ENCODE results near the gene ACTL10. TPM values are rescaled to one million over a fixed set of nuclear protein-coding genes. Genes with fewer than 3 reads are reported as not detected.

The ACTL10 gene
- total RNA-seq, 1 donor from 2014 or later, result 2.8 TPM

- DNase-seq, result no peak
- H3K27ac Mint-ChIP-seq, result peak overlapping the region; percentile 35
- ATAC-seq (ENCODE audit: low read depth), result peak; percentile 86
- peaks cover 43% of the 10 kb centered on the region for H3K4me1 Mint-ChIP-seq
- no peak overlapping the region for H3K4me3 Mint-ChIP-seq
- TF ChIP-seq CTCF (IDR thresholded peaks at IDR 0.05), result no peak
- CTCF ChIA-PET, result interaction anchor here (2.7 kb wide), 1 partner anchor 12 kb away, joined by 23 read pairs; no protein-coding TSS in a partner anchor
- no peaks in the 10 kb centered on the region for H3K27me3 Mint-ChIP-seq
- no peaks in the 10 kb centered on the region for H3K9me3 Mint-ChIP-seq
- no peaks in the 10 kb centered on the region for H3K36me3 Mint-ChIP-seq (ENCODE audit: low read depth)
- POLR2A ChIA-PET, result interaction anchor here (0.8 to 1.9 kb wide), 4 partner anchors 12 to 99 kb away, joined by 3 to 18 read pairs (median 3); partner anchors contain the start of genes ACTL10 and PXMP4
- intact Hi-C loops (cut with micrococcal nuclease), result no loop called here
Measured at GRCh38 chr20:33679758-33680485, 13.2 kb downstream of the ACTL10 start.

GRCh38 chr20:33680686-33681085 lies 13.9 kb downstream of the ACTL10 start:
- TF ChIP-seq CTCF (IDR thresholded peaks at IDR 0.05), result no peak
- H3K4me1 Mint-ChIP-seq, result peaks cover 47% of the 10 kb centered on the region
- no peak for ATAC-seq (ENCODE audit: low read depth)
- no peak for DNase-seq
- no peaks in the 10 kb centered on the region for H3K36me3 Mint-ChIP-seq (ENCODE audit: low read depth)
- no peaks in the 10 kb centered on the region for H3K9me3 Mint-ChIP-seq
- H3K27me3 Mint-ChIP-seq, result no peaks in the 10 kb centered on the region
- POLR2A ChIA-PET, result interaction anchor here (1.5 kb wide), 1 partner anchor 39 kb away, joined by 3 read pairs; the partner anchor contains the start of gene PXMP4
- H3K27ac Mint-ChIP-seq, result no peak overlapping the region
- no peak overlapping the region for H3K4me3 Mint-ChIP-seq
- CTCF ChIA-PET, result no interaction called here
- intact Hi-C loops (cut with micrococcal nuclease), result no loop called here

- no peak for TF ChIP-seq CTCF (IDR thresholded peaks at IDR 0.05)
- Mint-ChIP-seq H3K27ac (no peak overlapping the region), H3K36me3 (ENCODE audit: low read depth) (no peaks in the 10 kb centered on the region), H3K9me3 (no peaks in the 10 kb centered on the region), H3K27me3 (no peaks in the 10 kb centered on the region), H3K4me3 (no peak overlapping the region), H3K4me1 (peaks cover 47% of the 10 kb centered on the region)
- intact Hi-C loops (cut with micrococcal nuclease), result no loop called here
- ChIA-PET POLR2A (interaction anchor here (1.5 kb wide), 1 partner anchor 38 kb away, joined by 3 read pairs; the partner anchor contains the start of gene PXMP4), CTCF (interaction anchor here (0.8 kb wide), 1 partner anchor 14 kb away, joined by 3 read pairs; no protein-coding TSS in a partner anchor)
- no peak for ATAC-seq (ENCODE audit: low read depth)
- DNase-seq, result no peak
Measured at GRCh38 chr20:33681288-33681687, 14.5 kb downstream of the ACTL10 start.

- CTCF ChIA-PET, result interaction anchor here (0.8 kb wide), 1 partner anchor 14 kb away, joined by 3 read pairs; no protein-coding TSS in a partner anchor
Measured at GRCh38 chr20:33681728-33682353, 15.1 kb downstream of the ACTL10 start.

More at GRCh38 chr20:33681728-33682353, 15.1 kb downstream of the ACTL10 start:
- intact Hi-C loops (cut with micrococcal nuclease), result no loop called here
- TF ChIP-seq CTCF (IDR thresholded peaks at IDR 0.05), result no peak
- DNase-seq, result no peak
- no peaks in the 10 kb centered on the region for H3K27me3 Mint-ChIP-seq
- no peak overlapping the region for H3K27ac Mint-ChIP-seq
- no peak for ATAC-seq (ENCODE audit: low read depth)
- no peak overlapping the region for H3K4me3 Mint-ChIP-seq
- no peaks in the 10 kb centered on the region for H3K36me3 Mint-ChIP-seq (ENCODE audit: low read depth)
- no peaks in the 10 kb centered on the region for H3K9me3 Mint-ChIP-seq
- POLR2A ChIA-PET, result interaction anchor here (1.5 kb wide), 1 partner anchor 38 kb away, joined by 3 read pairs; the partner anchor contains the start of gene PXMP4
- peaks cover 51% of the 10 kb centered on the region for H3K4me1 Mint-ChIP-seq
